Nephron progenitor cell (in vitro differentiated cells): ENCODE data around the gene HIPK2.
A peak's percentile ranks its signal among the peaks of the same experiment; 100 is the strongest.

Experiments used
- DNase-seq: peaks from one replicate; pipeline ENCODE4 v3.0.0; 2021
- H3K27ac Mint-ChIP-seq: 2 replicates; pipeline ENCODE4 v1.8.0; 2021; ENCODE audit warnings: mild to moderate bottlenecking, moderate library complexity, mixed read lengths
- H3K27me3 Mint-ChIP-seq: 2 replicates; pipeline ENCODE4 v1.8.0; 2021; ENCODE audit warnings: mild to moderate bottlenecking, low read depth, mixed read lengths; ENCODE audit not compliant: poor library complexity
- H3K36me3 Mint-ChIP-seq: 2 replicates; pipeline ENCODE4 v1.8.0; 2021; ENCODE audit warnings: low read depth, mixed read lengths
- H3K4me1 Mint-ChIP-seq: 2 replicates; pipeline ENCODE4 v1.8.0; 2021; ENCODE audit warnings: mixed read lengths
- H3K4me3 Mint-ChIP-seq: 2 replicates; pipeline ENCODE4 v1.8.0; 2021; ENCODE audit warnings: mild to moderate bottlenecking, moderate library complexity, mixed read lengths
- H3K9me3 Mint-ChIP-seq: 2 replicates; pipeline ENCODE4 v1.8.0; 2021; ENCODE audit warnings: mild to moderate bottlenecking, moderate library complexity, mixed read lengths
- TF ChIP-seq, protein P1 (sequence below): fragments of 200-600 bp; sonication (generic); IDR thresholded peaks from 2 replicates; pipeline ENCODE4 v1.5.0; 2021; ENCODE audit warnings: antibody characterized with exemption

Gene HIPK2

DNA sequence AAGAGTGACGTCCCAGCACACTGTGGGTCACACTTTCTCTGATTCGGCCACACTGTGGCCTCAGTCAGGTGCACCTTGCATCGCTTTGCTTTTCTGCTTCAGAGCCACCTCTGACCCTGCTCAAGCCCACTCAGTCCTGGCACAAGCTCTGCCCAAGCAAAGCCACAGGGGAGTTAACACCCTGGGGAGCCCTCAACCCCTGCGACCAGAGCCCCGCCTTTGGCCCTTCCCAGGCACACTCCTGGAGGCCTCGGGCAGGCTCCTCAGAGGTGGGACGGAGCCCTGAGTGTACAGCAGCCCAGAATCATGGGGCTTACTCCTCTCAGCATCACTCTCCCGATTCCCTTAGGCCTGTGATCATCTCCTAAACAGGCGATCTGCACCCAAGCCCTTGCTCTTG is 71.0 kb downstream of the HIPK2 start:
- no peak for DNase-seq
- Mint-ChIP-seq H3K9me3 (no peaks in the 10 kb centered on the region), H3K36me3 (peaks cover 26% of the 10 kb centered on the region), H3K27me3 (no peaks in the 10 kb centered on the region), H3K27ac (peak overlapping the region; percentile 84), H3K4me1 (peaks cover 55% of the 10 kb centered on the region), H3K4me3 (no peak overlapping the region)
- TF ChIP-seq, protein P1, sequence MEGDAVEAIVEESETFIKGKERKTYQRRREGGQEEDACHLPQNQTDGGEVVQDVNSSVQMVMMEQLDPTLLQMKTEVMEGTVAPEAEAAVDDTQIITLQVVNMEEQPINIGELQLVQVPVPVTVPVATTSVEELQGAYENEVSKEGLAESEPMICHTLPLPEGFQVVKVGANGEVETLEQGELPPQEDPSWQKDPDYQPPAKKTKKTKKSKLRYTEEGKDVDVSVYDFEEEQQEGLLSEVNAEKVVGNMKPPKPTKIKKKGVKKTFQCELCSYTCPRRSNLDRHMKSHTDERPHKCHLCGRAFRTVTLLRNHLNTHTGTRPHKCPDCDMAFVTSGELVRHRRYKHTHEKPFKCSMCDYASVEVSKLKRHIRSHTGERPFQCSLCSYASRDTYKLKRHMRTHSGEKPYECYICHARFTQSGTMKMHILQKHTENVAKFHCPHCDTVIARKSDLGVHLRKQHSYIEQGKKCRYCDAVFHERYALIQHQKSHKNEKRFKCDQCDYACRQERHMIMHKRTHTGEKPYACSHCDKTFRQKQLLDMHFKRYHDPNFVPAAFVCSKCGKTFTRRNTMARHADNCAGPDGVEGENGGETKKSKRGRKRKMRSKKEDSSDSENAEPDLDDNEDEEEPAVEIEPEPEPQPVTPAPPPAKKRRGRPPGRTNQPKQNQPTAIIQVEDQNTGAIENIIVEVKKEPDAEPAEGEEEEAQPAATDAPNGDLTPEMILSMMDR: no peak

DNA sequence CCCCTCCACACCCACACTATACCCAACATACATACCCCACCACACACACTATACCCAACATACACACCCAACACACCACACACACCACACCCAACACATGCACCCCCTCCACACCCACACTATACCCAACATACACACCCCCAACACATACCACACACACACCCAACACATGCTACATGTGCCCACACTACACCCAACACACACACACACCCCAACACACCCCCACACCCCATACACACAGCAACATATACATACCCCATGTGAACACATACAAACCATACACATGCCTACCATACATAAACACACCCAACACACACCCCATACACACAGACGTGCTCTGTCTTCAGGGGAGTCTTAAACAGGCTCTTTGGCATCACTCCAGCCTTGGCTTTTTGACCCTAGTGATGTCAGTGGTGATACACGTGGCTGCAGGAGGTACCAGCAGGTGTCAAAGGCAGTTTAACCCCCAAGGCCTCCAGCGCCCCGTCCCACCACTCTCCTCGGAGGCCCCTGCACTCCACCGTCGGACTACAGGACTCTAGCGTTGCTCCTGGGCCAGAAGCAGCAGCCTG is 73.4 kb downstream of the HIPK2 start:
- no peak overlapping the region for H3K27ac Mint-ChIP-seq
- no peaks in the 10 kb centered on the region for H3K27me3 Mint-ChIP-seq
- H3K9me3 Mint-ChIP-seq: no peaks in the 10 kb centered on the region

DNA sequence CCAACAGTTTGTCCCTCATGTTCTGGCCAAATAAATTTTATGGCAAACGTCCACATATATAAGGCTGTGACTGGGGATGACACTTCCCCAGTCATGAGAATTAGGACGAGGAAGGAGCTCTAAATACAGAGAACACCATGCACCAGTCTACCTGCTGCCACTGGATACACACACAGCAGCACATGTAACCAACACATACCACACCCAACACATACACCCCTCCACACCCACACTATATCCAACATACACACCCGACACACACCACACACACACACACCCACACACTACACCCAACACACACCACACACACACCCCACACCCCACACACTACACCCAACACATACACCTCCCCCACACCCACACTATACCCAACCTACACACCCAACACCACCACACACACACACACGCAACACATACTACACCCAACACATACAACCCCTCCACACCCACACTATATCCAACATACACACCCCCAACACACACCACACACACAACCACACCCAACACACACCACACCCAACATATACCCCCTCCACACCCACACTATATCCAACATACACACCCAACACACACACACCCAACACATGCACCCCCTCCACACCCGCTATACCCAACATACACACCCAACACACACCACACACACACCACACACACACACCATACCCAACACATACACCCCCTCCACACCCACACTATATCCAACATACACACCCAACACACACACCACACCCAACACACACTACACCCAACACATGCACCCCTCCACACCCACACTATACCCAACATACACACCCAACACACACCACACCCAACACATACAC is 74.1 kb downstream of the HIPK2 start:
- DNase-seq: no peak
- no peaks in the 10 kb centered on the region for H3K9me3 Mint-ChIP-seq
- peak overlapping the region; percentile 58 for H3K27ac Mint-ChIP-seq
- H3K27me3 Mint-ChIP-seq: no peaks in the 10 kb centered on the region
- H3K4me3 Mint-ChIP-seq: no peak overlapping the region
- TF ChIP-seq, protein P1: no peak
- peaks cover 59% of the 10 kb centered on the region for H3K4me1 Mint-ChIP-seq
- H3K36me3 Mint-ChIP-seq: peaks cover 6% of the 10 kb centered on the region

More for the DNA sequence above, 73.4 kb downstream of the HIPK2 start:
- no peak overlapping the region for H3K4me3 Mint-ChIP-seq
- peaks cover 6% of the 10 kb centered on the region for H3K36me3 Mint-ChIP-seq
- TF ChIP-seq, protein P1: no peak
- DNase-seq: no peak
- H3K4me1 Mint-ChIP-seq: peaks cover 56% of the 10 kb centered on the region

DNA sequence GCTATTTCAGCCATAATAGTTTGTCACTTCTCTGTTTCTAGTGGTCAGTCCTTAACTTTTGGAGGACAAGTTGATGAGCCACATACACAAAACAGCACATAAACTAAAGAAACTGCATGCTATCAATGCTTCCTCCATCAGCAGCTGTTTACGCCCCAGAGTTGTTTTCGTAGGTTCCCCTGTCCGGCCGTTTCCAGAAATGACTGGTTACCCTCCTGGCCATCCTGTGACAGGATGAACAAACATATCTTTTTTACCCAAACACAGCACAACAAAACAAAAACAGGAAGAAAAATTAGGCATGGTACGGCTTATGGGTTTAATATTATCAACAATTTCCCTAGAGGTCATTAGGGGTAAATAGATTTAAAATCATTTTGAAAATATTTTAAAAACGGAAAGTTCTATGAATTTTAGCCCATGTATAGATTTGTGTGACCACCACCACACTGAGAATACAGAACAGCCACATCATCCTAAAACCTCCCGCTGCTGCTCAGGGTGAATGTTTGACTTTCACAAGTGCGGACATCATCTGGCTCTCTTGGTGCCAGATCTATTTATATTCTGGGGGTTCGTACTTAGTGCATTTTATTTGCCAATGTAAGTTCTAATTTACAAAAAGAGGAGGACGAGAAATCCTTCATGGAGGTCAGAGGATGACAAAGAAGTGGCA is 74.8 kb downstream of the HIPK2 start:
- TF ChIP-seq, protein P1: no peak
- Mint-ChIP-seq H3K36me3 (peaks cover 13% of the 10 kb centered on the region), H3K4me3 (no peak overlapping the region), H3K27ac (peak overlapping the region; percentile 74), H3K27me3 (no peaks in the 10 kb centered on the region), H3K4me1 (peaks cover 65% of the 10 kb centered on the region), H3K9me3 (no peaks in the 10 kb centered on the region)
- DNase-seq: no peak

DNA sequence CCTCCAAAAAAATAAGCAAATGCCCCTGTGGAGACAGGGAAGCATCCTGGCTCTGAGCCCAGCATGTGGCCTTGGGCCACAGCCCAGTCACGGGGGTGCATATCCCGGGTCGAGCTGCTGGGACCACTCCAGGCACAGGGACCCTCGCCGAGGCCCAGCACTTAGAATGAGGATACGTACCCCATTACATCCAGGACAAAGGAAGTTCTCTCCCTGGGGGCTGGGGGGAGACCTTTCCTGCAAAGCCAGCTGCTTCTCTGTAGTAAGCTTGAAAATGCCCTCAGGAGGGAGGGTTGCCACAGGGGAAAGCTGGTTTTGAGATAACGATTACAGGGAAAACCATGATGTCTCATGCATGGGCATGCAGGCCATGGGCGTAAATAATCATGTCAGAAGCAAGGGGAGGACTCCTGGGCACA is 75.5 kb downstream of the HIPK2 start:
- Mint-ChIP-seq H3K27ac (no peak overlapping the region), H3K36me3 (peaks cover 14% of the 10 kb centered on the region), H3K9me3 (no peaks in the 10 kb centered on the region), H3K4me1 (peaks cover 62% of the 10 kb centered on the region), H3K4me3 (no peak overlapping the region), H3K27me3 (no peaks in the 10 kb centered on the region)
- TF ChIP-seq, protein P1: no peak
- no peak for DNase-seq
